Measurements from ENCODE around the gene USF3.

Gene USF3

GRCh38 chr3:113698213-113698742 lies 1.8 kb upstream of the USF3 start:
- no peak for DNase-seq

GRCh38 chr3:113697500-113698090 lies 1.2 kb upstream of the USF3 start:
- no peak for DNase-seq

GRCh38 chr3:113696658-113697499 lies 437 bp upstream of the USF3 start:
- DNase-seq, result peak; percentile 89 to 96 (median 94)

- DNase-seq, result no peak
Measured at GRCh38 chr3:113695431-113695785, 1.0 kb downstream of the USF3 start.

- DNase-seq, result no peak
Measured at GRCh38 chr3:113690482-113690881, 6.0 kb downstream of the USF3 start.

- DNase-seq, result no peak
Measured at GRCh38 chr3:113685956-113686721, 10.3 kb downstream of the USF3 start.

GRCh38 chr3:113685124-113685523 lies 11.3 kb downstream of the USF3 start:
- no peak for DNase-seq

GRCh38 chr3:113684271-113684819 lies 12.1 kb downstream of the USF3 start:
- no peak for DNase-seq

GRCh38 chr3:113678773-113679172 lies 17.7 kb downstream of the USF3 start:
- no peak for DNase-seq

- DNase-seq, result no peak
Measured at GRCh38 chr3:113677737-113678136, 18.7 kb downstream of the USF3 start.

GRCh38 chr3:113676261-113676660 lies 20.2 kb downstream of the USF3 start:
- no peak for DNase-seq

- DNase-seq, result no peak
Measured at GRCh38 chr3:113673593-113673992, 22.8 kb downstream of the USF3 start.

GRCh38 chr3:113668015-113668414 lies 28.4 kb downstream of the USF3 start:
- DNase-seq, result no peak

- DNase-seq, result no peak
Measured at GRCh38 chr3:113664523-113665094, 31.8 kb downstream of the USF3 start.

GRCh38 chr3:113663761-113664160 lies 32.7 kb downstream of the USF3 start:
- no peak for DNase-seq

GRCh38 chr3:113663324-113663750 lies 33.1 kb downstream of the USF3 start:
- DNase-seq, result no peak

- DNase-seq, result no peak
Measured at GRCh38 chr3:113662824-113663223, 33.6 kb downstream of the USF3 start.

- no peak for DNase-seq
Measured at GRCh38 chr3:113660896-113661295, 35.5 kb downstream of the USF3 start.

GRCh38 chr3:113660458-113660857 lies 36.0 kb downstream of the USF3 start:
- no peak for DNase-seq

GRCh38 chr3:113659996-113660395 lies 36.4 kb downstream of the USF3 start:
- DNase-seq, result no peak

GRCh38 chr3:113659101-113659541 lies 37.3 kb downstream of the USF3 start:
- DNase-seq, result no peak

GRCh38 chr3:113658107-113658506 lies 38.3 kb downstream of the USF3 start:
- no peak for DNase-seq

- DNase-seq, result no peak
Measured at GRCh38 chr3:113654851-113655250, 41.6 kb downstream of the USF3 start.
